ENCODE measurements around the gene P3H3. TPM values are rescaled to one million over a fixed set of nuclear protein-coding genes. Genes with fewer than 3 reads are reported as not detected.

The P3H3 gene
- total RNA-seq, 1 donor from 2014 or later, result 86.5 TPM

GRCh38 chr12:6807170-6807569 lies 21.0 kb upstream of the P3H3 start:
- peaks cover 2% of the 10 kb centered on the region for H3K36me3 Mint-ChIP-seq (ENCODE audit: unreplicated experiment)
- H3K27me3 Mint-ChIP-seq (ENCODE audit: unreplicated experiment), result peaks cover 16% of the 10 kb centered on the region
- TF ChIP-seq CTCF (IDR thresholded peaks at IDR 0.05), result no peak
- DNase-seq (ENCODE audit: extremely low spot score, unreplicated experiment), result no peak
- H3K4me3 Mint-ChIP-seq (ENCODE audit: unreplicated experiment), result no peak overlapping the region
- no peak overlapping the region for H3K27ac Mint-ChIP-seq (ENCODE audit: unreplicated experiment)
- H3K9me3 Mint-ChIP-seq (ENCODE audit: unreplicated experiment), result peaks cover 4% of the 10 kb centered on the region
- no peaks in the 10 kb centered on the region for H3K4me1 Mint-ChIP-seq (ENCODE audit: unreplicated experiment)

GRCh38 chr12:6809056-6809455 lies 19.2 kb upstream of the P3H3 start:
- Mint-ChIP-seq H3K4me1 (ENCODE audit: unreplicated experiment) (no peaks in the 10 kb centered on the region), H3K27me3 (ENCODE audit: unreplicated experiment) (peaks cover 25% of the 10 kb centered on the region), H3K4me3 (ENCODE audit: unreplicated experiment) (no peak overlapping the region), H3K36me3 (ENCODE audit: unreplicated experiment) (peaks cover 2% of the 10 kb centered on the region), H3K27ac (ENCODE audit: unreplicated experiment) (no peak overlapping the region), H3K9me3 (ENCODE audit: unreplicated experiment) (peaks cover 3% of the 10 kb centered on the region)
- no peak for DNase-seq (ENCODE audit: extremely low spot score, unreplicated experiment)
- no peak for TF ChIP-seq CTCF (IDR thresholded peaks at IDR 0.05)

- Mint-ChIP-seq H3K4me3 (ENCODE audit: unreplicated experiment) (no peak overlapping the region), H3K36me3 (ENCODE audit: unreplicated experiment) (peaks cover 2% of the 10 kb centered on the region), H3K4me1 (ENCODE audit: unreplicated experiment) (no peaks in the 10 kb centered on the region), H3K9me3 (ENCODE audit: unreplicated experiment) (no peaks in the 10 kb centered on the region), H3K27me3 (ENCODE audit: unreplicated experiment) (peaks cover 37% of the 10 kb centered on the region), H3K27ac (ENCODE audit: unreplicated experiment) (no peak overlapping the region)
- DNase-seq (ENCODE audit: extremely low spot score, unreplicated experiment), result no peak
- TF ChIP-seq CTCF (IDR thresholded peaks at IDR 0.05), result no peak
Measured at GRCh38 chr12:6810758-6811157, 17.4 kb upstream of the P3H3 start.

- Mint-ChIP-seq H3K27me3 (ENCODE audit: unreplicated experiment) (peaks cover 40% of the 10 kb centered on the region), H3K36me3 (ENCODE audit: unreplicated experiment) (peaks cover 2% of the 10 kb centered on the region), H3K4me1 (ENCODE audit: unreplicated experiment) (no peaks in the 10 kb centered on the region), H3K9me3 (ENCODE audit: unreplicated experiment) (no peaks in the 10 kb centered on the region), H3K27ac (ENCODE audit: unreplicated experiment) (no peak overlapping the region), H3K4me3 (ENCODE audit: unreplicated experiment) (no peak overlapping the region)
- no peak for DNase-seq (ENCODE audit: extremely low spot score, unreplicated experiment)
- no peak for TF ChIP-seq CTCF (IDR thresholded peaks at IDR 0.05)
Measured at GRCh38 chr12:6813363-6813762, 14.8 kb upstream of the P3H3 start.

- peaks cover 24% of the 10 kb centered on the region for H3K27me3 Mint-ChIP-seq (ENCODE audit: unreplicated experiment)
- no peak for TF ChIP-seq CTCF (IDR thresholded peaks at IDR 0.05)
- no peak overlapping the region for H3K4me3 Mint-ChIP-seq (ENCODE audit: unreplicated experiment)
- H3K4me1 Mint-ChIP-seq (ENCODE audit: unreplicated experiment), result peaks cover 22% of the 10 kb centered on the region
- H3K36me3 Mint-ChIP-seq (ENCODE audit: unreplicated experiment), result no peaks in the 10 kb centered on the region
- DNase-seq (ENCODE audit: extremely low spot score, unreplicated experiment), result no peak
- H3K27ac Mint-ChIP-seq (ENCODE audit: unreplicated experiment), result no peak overlapping the region
- H3K9me3 Mint-ChIP-seq (ENCODE audit: unreplicated experiment), result no peaks in the 10 kb centered on the region
Measured at GRCh38 chr12:6816598-6816997, 11.6 kb upstream of the P3H3 start.
